ENCODE data around the gene DNHD1.

- TF ChIP-seq REST (IDR thresholded peaks at IDR 0.05; ENCODE audit: insufficient replicate concordance, low read depth): no peak
- no peak for TF ChIP-seq POLR2AphosphoS5 (IDR thresholded peaks at IDR 0.05; ENCODE audit: low read depth)
Measured at GRCh38 chr11:6481924-6482275, 15.2 kb upstream of the DNHD1 start.
